HG02571 (cell line): ENCODE results near the gene HSPG2.
A peak's percentile ranks its signal among the peaks of the same experiment; 100 is the strongest.

Experiments used
- ATAC-seq: cut with Tn5 transposase; IDR thresholded peaks from one replicate; pipeline ENCODE4 v1.9.1; 2021; ENCODE audit warnings: mild to moderate bottlenecking, moderate library complexity; ENCODE audit not compliant: unreplicated experiment

Gene HSPG2

DNA sequence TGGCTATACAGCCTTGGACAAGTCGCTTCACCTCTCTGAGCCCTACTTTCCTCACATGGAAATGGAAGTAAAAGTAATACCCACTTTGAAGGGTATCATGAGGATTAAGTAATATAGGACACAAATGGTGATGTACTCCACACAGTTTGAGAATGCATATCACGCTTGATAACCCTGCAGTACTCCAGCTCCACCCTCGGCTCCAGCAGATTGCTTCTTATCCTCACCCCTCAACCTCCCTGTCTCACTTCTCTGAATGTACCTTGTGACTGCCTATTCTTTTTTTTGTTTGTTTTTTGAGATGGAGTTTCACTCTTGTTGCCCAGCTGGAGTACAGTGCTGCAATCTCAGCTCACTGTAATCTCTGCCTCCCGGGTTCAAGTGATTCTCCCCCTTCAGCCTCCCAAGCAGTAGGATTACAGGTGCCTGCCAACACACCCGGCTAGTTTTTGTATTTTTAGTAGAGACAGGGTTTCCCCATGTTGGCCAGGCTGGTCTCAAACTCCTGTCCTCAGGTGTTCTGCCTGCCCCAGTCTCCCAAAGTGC is 69.6 kb downstream of the HSPG2 start:
- no peak for ATAC-seq

DNA sequence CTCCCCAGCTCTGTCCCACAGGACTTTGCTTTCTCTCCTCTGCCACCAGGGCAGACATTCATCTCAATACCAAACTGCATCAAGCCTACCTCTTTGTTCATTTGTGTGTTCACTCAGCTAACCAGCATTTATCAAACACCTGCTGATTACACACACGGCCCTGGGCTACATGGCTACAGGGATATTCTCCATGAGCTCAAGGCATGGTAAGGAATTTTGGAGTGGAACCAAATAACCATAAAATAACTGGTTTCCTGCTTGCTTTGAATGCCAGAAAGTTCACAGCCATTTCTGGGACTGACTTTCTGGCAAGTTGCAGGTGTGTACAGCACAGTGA is 70.4 kb downstream of the HSPG2 start:
- no peak for ATAC-seq

DNA sequence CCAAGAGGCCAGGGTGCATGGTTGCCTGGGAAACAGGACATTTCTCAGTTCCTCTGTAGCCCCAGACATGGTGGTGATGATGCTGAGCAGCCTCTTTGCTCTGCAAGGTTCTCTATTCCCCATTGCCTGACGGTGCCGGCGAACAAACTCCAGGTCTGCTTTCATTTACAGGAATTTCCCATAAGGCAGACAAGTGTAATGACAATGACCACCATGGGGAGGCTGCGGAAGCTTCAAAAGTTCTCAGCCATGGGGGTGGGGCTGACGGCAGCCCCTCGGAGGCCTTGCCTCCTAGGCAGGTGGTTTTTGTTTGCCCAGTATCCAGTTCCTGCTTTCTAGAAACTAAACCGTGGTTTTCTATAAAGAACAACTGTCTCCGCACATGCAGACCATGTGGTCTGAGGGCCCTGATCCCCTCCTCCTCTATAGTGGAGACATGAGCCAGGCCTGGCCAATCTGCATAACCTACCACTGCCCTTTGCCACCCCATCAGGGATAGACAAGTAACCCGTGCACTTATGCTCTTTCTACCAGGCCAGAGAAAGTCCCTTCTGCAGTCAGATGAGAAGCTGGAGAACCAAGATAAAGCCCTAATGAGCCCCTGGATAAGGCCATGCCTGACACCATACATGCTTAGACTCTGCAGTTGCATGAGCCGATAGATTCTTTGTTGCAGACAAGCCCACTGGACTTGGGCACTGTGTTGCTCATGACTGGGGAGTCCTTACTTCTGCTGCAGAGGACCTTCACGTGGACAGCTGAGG is 71.0 kb downstream of the HSPG2 start:
- ATAC-seq, result peak; percentile 52

DNA sequence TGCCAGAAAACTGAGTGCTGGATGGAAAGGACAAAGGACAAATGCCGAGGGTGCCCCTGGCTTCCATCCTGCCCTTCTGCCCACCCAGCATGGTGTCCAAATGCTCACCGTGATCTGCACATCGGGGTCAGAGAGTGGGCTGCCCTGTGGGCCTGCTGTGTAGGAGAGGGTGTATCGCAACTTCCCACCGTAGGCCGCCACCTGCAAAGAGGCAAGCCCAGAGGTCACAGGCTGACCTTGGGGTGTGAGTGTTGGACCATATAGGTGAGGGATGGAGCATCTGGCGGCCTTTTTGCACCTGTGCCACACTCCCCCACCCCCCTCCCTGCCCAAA is 71.5 kb downstream of the HSPG2 start:
- no peak for ATAC-seq

DNA sequence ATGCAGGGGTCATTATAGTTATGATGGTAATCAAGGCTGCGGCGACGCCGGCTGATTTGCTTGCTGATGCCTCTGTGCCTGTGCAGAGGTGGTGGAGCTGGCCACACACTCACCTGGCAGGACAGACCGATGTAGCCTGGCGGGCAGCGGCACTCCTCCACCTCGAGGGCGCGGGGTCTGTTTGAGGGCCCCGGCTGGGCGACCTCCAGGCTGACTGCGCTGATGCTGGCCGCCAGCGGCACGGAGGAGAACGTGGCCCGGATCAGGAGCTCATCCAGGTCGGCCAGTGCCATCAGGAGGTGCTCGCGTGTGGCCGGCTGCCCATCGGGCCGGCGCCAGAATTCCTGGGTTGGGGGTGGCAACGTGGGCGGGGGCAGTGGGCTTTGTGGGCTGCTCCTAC is 72.4 kb downstream of the HSPG2 start:
- ATAC-seq, result no peak

DNA sequence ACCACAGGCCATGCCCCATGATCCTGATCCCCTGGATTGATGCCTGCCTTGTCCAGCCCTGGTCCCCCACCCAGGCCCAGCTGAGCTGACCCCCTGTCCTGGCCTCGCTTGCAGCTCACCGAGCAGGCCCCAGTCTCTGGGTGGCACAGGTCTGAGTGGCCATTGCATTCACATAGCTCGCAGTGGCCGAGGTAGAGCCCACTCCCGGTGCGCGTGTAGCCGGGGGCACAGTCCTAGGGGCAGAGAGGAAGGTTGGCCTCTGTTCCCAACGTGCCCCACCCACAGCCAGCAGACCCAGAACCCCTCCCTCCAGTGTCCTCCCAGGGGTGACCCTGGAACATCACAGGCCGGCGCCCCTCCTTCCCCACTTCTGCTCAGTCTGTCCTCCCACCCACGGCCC is 73.1 kb downstream of the HSPG2 start:
- no peak for ATAC-seq

DNA sequence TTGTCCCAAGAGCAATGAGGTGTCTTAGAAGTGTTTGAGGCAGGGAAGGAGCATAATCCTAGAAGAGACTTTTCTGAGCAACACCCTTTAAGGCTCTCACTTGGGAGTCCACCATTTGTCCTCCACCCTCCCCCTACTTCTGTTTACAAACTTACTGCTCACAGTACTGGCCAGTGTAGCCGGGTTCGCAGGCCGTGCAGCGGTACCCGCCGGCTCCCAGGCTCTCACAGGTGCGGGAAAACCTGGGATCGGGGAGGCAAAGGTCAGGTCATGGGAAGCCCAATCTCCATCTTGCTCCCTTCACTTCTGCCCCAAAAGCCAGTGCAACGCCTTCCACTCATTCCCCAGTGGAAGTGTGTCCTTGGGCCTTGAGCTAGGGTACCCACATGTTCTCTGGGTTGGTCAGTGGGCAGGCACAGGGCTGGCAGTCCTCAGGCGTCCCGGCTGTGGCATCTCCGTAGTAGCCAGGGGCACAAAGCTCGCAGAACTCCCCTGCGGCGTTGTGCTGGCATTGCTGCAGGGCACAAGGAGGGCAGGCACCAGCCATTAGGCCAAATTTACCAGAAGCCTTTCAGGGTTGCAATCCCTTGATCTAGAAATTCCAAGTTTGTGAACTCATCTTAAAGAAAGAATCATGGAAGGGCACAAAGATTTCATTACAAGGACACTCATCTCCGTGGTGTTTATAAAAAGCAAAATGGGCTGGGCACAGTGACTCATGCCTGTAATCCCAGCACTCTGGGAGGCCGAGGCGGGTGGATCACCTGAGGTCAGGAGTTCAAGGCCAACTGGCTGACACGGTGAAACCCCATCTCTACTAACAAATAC is 75.3 kb downstream of the HSPG2 start:
- no peak for ATAC-seq

DNA sequence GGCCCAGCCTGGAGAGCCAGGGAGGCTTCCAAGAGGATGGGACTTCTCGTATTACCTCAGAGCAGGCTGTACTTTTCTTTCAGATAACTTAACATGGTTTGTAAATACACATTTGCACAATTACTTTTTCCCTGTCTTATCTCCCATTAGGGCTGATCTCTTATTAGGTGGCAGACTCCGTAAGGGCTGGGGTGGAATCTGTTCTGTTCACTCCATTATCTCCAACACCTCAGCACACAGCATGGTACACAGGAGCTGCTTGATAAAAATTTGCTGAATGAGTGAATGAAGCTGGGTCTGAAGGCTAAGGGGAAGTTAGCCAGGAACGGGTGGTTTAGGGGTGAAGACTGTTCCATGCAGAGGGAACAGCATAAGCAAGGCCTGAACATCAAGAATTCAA is 76.1 kb downstream of the HSPG2 start:
- ATAC-seq, result no peak

DNA sequence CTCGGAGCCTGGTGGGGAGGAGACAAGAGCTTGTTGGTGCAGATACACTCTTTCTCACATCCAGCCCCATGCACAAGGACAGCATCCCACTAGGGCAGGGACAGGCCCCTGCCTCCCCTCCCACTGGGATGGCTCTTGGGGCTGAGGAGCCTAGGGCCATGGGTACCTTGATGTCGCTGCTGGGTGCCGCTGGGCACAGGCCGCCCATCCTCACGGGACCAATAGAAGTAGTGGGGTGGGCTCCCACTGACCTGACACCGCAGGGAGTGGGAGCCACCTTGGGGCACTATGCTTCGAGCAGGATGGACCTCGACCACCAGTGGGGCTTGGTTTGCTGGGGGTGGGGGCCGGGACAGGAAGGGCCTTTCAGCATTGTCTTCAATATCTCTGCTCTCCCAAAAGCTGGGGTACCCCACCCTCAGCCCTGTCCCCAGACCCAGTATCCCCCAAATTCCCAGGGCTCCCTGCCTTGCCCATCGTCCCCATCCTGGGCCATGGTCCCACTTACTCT is 77.4 kb downstream of the HSPG2 start:
- ATAC-seq, result no peak

DNA sequence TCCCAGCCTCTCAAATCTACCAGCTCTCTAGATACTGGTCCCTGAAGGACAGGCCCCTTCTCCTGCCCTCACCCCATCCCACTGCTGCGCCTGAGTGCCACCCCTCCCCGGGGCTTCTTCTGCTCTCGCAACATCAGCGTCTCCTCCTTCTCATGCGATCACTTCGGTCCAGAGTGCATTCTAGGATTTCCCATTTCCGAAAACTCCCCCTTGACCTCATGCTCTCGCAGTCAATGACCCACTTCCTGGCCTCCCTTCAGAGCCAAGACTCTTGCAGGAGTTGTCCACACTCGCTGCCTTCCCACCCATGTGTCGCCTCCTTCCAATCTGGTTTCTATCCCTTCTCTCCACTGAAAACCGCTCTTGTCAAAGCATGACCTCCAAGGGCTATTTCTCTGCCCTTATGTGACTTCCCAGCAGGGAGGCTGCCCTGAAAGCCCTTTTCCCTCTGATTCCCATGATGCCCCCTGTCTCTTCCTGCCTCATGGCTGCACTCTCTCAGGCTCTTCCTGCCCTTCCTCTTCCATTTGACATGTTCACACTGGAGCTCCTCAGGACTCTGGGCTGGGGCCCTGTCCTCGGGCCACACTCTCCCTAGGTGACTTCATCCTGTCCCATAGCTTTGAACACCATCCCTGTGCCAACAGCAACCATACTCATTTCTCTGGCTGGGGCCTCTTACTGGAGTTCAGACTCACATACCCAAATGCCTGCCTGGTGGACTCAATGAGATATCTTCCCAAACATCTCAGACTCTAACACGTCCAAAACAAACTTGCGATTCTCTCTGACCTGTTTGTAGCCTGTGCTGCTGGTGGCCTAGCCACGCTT is 79.1 kb downstream of the HSPG2 start:
- ATAC-seq, result no peak

DNA sequence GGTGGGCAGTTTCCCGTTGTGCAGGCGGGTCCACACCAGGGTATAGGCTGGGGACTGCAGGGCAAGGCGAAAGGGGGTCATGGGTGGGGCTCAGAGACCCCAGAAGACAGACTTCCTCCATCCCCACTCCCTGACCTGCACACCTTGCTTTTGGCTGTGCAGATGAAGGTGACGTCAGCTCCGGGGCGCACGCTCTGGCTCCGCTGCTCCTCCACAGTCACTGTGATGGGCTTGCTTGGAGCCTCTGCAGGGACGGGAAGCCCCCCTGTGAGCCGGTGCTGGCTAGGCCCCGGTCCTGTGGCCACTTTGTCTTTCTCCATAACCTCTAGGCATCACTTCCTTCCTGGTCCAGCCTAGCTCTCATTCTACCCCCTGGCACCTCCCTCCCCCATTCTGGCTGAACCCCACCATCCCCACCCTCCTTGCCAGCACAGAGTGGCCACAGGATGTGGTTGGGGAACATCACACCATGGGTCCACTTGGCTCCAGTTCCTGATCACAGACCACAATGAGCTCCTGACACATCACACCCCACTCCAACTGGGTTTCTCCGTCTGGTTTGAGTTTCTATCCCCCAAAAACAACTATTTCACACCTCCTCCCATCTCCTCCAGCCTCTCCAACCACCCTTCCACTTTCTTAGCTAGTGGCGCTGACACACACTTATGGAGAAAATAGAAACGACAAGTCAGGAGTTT is 79.8 kb downstream of the HSPG2 start:
- ATAC-seq, result no peak

DNA sequence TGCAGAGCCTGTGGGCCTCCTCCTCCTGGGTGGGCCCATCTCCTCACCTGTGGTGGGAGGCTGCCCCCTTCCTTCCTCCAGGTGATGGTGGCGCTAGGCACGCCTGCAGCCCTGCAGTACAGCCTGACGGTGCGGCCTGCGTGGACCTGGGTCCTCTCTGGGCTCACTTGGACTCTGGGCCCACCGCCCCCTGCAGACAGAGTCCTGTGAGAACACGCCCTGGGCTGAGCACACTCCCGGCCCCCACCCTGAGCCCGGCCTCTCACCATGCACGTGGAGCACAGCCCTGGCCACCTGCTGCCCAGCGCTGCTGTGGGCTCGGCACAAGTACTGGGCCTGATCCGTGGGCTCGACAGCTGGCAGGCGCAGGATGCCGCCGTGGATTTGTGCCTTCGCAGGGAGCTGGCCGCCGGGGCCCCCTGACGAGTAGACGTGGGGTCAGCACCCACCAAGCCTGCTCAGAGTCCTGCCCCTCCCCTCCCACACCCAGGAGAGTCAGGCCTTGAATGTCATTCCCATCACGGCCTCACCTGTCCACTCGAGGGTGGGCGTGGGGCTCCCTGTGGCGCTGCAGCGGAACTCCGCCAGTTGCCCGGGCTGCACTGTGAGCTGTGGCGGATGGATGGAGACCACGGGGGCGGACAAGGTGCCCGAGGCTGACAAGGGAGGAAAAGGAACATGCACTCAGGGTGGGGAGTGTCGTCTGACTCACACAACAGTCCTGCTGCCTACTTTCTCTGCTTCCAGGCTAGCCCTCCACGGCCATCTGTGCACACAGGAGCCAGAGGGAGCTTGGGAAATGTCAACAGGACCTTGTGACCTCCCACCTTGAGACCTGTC is 81.6 kb downstream of the HSPG2 start:
- no peak for ATAC-seq

DNA sequence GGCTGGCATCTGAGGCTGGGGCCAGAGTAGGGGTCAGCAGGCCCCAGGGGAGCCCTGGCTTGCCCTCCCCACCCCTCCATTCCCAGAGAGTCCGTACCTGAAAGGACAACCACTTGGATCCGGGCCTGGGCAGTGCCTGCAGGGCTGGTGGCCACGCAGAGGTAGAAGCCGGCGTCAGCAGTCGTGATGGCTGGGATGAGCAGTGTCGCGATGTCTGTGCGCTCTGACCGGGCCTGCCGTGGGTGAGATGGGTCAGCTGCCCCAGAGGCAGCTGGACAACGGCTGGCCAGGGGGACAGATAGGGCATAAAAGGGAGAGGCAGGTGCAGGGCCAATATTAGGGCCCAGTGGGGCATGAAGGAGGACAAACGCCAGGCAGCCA is 82.4 kb downstream of the HSPG2 start:
- no peak for ATAC-seq

DNA sequence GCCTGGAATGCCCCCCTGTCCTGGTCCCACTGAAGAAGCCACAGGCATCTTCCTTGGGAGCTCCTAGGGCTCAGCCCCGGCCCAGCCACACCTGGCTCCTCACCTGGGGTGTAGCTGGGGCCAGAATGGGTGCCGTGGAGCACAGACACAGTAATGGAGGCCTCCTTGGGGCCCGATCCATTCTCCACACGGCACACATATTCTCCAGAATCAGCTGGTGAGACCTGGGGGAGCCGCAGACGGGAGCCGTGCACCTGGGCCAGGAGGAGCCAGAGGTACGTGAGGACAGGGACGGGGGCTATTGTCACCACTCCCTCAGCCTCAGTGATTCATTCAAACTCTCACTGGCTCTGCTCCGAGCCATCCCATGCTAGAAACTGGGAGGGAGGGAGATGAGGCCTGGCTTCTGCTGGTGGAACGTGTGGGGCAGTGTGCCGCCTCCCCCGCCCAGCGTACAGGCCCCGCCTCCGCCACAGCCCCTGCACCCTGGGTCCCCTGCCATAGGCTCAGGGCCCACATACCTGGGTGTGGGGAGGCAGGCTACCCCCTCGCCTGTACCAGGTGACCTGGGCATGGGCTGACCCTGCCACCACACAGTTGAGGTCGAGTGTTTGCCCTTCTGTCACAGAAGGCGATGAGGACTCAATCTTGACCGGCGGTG is 82.9 kb downstream of the HSPG2 start:
- no peak for ATAC-seq

DNA sequence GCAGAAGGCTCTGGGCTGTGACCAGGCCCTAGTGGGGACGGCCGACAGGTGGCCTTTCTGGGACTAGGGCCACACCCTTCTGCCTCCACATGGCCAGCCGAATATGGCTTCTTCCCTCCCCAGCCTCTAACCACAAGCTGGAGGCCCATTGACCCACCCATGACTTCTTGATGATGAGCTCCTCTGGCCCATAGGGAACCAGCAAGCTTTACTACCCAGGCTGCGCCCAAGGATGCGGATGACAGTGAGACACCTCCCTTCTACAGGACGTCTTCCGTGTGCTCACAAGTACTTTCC is 84.0 kb downstream of the HSPG2 start:
- no peak for ATAC-seq

DNA sequence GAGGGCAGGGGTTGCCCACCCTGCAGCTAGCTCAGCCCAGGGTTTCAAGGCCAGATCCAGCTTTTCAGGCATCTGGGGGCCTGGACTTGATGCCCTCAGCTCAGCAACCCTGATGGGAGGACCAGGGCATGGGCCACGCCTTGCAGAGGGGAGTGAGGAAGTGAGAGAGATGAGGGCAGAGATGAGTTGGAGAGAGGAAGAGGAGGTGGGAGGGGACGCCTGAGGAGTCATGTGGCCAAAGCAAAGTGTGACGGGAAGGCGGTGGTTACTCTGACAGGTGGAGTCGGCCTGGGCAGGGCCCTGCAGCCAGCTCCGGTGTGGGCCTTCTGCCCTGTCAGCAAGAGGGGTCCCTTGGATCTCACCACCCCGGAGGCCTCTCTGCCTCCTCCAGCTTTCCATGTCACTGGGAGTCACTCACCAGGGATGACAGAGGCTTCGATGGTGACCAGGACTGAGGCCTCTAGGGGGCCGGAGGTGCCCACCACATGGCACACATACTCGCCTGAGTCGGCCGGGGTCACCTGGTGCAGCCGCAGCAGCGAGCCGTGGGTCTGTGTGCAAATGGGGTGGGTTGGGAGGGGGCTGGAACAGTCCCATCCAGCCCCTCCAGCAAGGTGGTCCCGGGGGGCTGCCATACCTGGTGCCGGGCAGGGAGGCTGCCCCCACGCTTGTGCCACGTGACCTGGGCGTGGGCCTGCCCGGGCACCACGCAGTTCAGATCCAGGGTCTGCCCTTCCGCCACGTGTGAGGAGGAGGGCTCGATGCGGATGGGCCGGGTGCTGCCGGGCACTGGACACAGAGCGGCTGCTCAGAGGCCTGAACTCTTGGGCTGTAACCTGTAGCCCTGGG is 84.6 kb downstream of the HSPG2 start:
- no peak for ATAC-seq

DNA sequence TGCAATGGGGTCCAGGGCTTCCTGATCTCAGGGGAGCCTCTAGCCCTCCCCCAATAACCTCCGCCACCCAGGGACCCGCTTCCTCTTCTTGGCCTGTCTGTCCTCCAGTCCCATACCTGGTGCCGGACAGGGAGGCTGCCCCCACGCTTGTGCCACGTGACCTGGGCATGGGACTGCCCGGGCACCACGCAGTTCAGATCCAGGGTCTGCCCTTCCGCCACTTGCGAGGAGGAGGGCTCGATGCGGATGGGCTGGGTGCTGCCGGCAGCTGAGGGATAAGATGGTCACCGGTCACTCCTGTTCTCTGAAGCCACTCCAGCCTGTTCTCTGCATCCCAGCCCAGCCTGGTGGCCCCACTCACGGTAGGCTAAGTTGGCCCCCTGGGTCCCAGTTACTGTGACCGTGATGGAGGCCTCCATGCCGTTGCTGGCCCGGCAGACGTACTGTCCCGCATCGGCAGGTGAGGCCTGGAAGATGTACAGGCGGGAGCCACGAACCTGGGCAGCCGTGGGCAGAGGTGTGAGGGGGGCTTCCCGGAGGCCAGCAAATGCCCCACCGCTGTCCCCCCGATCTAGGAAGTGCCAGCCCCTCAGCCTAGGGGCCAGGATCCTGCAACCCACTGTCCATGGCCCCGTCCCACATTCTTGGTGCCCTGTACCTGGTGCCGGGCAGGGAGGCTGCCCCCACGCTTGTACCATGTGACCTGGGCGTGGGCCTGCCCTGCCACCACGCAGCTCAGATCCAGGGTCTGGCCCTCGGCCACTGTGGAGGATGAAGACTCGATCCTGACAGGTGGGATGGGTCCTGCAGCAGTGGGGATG is 85.5 kb downstream of the HSPG2 start:
- ATAC-seq, result no peak
